ENCODE results near the gene FAM53A.

Gene FAM53A

GRCh38 chr4:1660948-1661677, 23.0 kb downstream of the FAM53A start:
- no peak for DNase-seq (ENCODE audit: low read depth in 3 of 3)

GRCh38 chr4:1659104-1660043, 24.7 kb downstream of the FAM53A start:
- no peak for DNase-seq (ENCODE audit: low read depth in 3 of 3)

DNA sequence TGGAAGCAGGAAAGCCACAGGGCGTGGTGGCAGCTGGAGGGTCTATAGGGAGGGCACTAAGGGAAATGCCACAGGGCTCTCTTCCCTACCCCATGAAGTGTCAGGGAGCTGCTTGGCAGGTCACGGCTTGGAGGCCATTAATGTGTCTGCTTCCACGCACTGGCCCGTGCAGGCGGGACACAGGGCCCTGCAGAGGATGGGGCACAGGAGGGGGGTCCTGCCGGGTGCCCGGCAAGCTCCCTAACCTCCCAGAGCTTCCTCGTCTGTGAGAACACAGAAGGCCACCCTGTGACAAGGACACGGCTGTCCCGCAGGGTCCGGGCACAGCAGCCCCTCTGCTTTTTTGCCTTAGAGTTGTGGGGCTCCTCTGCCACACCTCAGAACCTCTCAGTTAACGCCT, 25.5 kb downstream of the FAM53A start:
- no peak for DNase-seq (ENCODE audit: low read depth in 3 of 3)

GRCh38 chr4:1658146-1658545, 26.0 kb downstream of the FAM53A start:
- DNase-seq (ENCODE audit: low read depth in 3 of 3), result no peak

GRCh38 chr4:1656986-1657385, 27.1 kb downstream of the FAM53A start:
- DNase-seq (ENCODE audit: low read depth in 3 of 3), result no peak

DNA sequence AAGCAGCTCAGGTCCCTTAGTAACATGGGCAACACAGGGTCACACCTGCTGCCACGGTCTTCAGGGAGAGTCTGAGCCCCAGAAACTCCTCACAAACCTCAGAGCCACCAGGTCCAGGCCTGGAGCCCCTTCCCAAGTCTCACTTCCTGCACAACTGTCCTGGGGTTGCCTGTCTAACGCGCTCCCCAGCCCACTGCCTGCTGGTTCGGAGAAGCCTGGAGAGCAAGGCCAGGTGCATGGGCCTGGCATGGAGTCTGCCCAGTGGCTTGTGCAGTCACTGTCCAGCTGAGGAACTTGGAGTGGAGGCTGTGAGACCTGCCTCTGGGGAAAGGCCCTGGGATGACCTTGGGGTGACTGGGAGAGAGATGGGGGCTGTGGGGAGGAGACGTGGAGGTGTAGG, 28.0 kb downstream of the FAM53A start:
- DNase-seq (ENCODE audit: low read depth in 3 of 3), result no peak

GRCh38 chr4:1655676-1656075, 28.4 kb downstream of the FAM53A start:
- DNase-seq (ENCODE audit: low read depth in 3 of 3), result no peak

GRCh38 chr4:1655081-1655480, 29.0 kb downstream of the FAM53A start:
- no peak for DNase-seq (ENCODE audit: low read depth in 3 of 3)

GRCh38 chr4:1654216-1654955, 29.7 kb downstream of the FAM53A start:
- DNase-seq (ENCODE audit: low read depth in 3 of 3), result no peak

DNA sequence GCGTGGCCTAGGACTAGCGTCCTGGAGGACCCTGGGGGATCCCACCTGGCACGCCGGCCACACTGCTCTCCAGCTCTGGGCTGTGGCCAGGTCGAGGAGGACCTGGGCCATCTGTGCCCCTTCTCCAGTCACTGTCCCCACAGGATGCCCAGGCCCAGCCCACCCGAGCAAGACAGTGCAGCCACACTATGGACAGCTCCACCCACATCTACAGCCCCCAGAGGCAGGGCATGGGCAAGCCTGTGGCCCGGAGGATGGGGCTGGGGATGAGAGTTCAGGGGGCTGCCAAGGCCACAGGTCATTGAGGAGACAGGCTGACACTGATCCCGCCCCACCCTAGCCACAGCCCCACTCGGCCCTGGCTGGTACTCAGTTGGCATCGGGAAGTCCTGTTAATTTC, 30.3 kb downstream of the FAM53A start:
- DNase-seq (ENCODE audit: low read depth in 3 of 3), result no peak

DNA sequence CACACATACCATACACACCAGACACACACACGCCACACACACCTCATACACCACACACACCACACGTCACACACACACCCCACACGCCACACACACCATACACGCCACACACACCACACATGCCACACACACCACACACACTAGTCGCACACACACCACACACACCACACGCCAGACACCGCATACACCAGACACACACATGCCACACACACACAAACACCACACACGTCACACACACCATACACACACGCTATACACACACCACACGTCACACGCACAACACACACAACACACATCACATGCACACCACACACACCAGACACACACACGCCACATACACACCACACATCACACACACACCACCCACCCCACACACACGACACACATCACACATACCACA, 32.0 kb downstream of the FAM53A start:
- no peak for DNase-seq (ENCODE audit: low read depth in 3 of 3)

- DNase-seq (ENCODE audit: low read depth in 3 of 3), result no peak
These were observed 32.5 kb downstream of the FAM53A start for GRCh38 chr4:1651609-1652008.

DNA sequence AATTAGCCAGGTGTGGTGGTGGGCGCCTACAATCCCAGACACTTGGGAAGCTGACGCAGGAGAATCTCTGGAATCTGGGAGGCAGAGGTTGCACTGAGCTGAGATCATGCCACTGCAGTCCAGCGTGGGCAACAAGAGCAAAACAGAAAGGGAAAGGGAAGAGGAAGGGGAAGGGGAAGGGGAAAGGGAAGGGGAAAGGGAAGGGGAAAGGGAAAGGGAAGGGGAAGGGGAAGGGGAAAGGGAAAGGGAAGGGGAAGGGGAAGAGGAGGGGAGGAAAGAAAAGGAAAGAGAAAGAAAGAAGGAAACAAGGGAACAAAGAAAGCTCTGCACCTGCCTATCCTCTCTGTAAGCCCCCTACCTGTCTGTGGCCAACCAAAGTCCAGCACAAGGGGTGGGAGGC, 35.2 kb downstream of the FAM53A start:
- no peak for DNase-seq (ENCODE audit: low read depth in 3 of 3)

DNA sequence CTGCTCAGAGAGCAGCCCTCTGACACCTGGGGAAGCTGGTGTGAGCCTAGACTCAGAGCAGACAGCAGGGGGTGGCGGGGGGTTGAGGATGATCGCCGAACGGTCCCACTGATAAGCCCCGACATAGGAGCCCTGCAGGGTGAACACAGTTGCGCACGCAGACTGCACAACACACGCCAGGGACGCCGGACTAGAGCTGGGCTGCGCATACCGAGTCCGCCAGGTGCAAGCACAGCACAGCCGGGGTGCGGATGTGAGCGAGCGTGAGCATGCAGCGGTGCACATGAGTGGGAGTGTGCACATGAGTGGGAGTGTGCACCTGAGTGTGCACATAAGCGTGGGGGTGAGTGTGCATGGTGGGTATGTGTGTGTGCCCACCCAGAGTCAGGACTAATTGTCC, 36.7 kb downstream of the FAM53A start:
- DNase-seq (ENCODE audit: low read depth in 3 of 3), result no peak

DNA sequence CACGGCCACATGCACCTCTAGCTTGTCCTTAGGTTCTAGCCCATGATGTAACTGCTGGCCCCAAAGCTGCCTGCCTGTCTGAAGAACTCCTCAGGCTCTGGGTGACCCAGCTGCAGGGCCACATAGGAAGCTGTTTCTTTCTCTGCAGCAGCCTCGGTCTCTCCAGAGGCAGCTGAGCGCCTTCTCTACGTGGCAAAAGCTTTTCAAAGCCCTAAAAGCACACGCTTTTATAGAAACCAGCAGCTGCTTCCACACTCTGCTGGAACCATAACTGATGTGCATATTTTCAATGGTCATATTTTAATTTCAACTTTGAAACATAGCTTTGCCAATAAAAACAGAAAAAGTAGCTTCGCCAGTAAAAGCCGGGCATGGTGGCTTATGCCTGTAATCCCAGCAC, 37.4 kb downstream of the FAM53A start:
- no peak for DNase-seq (ENCODE audit: low read depth in 3 of 3)

GRCh38 chr4:1644891-1645657, 39.0 kb downstream of the FAM53A start:
- DNase-seq (ENCODE audit: low read depth in 3 of 3), result no peak

DNA sequence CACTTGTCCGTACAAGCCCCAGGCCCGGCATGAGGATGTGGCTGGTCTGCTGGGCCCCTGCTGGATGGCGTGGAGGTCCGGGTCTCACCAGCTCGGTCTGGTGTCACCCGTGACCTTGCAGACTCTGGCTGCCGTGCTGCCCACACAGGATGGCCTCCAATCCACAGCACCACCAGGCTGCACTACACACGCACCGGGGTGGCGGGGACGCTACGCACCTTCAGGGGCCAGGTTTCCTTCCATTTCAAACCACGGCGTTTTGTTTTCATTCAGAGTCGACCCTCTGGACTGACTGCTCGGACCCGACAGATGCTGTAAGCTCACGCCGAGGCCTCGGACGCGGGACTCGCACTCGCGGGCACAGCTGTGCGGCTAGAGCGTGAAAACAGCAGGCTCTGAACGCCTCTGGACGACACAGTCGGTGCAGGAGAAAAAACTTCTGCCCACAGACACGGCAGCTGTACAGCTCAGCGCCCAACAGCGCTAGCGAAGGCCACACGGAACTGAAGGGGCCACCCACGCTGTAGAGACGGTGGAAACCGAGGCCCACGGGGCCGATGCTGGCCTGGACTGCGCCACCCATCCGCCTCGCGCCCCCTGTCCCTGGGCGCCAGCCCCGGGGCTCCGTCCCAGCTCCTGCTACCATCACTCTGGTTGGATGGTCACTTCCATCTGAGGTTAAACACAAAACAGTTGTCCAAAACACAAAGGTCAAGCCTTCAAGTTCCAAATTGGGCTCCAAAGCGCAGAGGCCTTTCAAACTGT, 40.0 kb downstream of the FAM53A start:
- DNase-seq (ENCODE audit: low read depth in 3 of 3), result no peak

DNA sequence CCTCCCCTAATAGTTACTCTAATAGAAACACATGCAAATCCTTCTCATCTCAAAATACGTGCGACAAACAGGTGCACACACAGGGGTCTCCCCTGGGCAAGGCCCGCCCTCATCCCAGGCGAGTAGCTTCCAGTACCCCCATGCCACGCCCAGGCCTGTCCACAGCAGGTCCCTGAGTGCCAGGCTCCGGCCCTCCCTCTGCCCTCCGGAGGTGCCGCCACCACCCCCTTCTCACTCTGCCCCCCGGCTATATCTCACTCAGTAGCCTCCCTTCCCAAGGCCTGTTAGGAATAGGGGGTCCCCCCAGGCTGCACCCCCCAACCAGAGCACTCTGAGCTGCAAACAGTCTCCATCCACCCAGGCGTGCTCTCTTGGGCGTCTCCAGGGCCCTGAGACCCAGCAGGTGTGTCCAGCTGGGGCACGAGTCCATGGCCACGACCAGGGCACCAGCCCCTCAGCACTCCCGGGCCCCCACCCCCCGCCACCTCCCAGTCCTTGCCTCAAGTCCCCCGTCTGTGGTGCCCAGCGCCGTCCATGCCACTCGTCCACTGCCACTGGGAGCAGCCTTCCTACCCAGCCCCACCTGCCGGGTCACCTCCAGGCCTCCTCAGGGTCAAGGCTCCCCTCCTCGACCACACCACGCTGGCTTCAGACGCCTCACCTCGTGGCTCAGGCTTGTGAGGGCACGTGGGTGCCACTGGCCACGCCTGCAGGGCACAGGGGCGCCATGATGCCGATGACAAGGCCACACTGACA, 41.7 kb downstream of the FAM53A start:
- DNase-seq (ENCODE audit: low read depth in 3 of 3), result no peak

DNA sequence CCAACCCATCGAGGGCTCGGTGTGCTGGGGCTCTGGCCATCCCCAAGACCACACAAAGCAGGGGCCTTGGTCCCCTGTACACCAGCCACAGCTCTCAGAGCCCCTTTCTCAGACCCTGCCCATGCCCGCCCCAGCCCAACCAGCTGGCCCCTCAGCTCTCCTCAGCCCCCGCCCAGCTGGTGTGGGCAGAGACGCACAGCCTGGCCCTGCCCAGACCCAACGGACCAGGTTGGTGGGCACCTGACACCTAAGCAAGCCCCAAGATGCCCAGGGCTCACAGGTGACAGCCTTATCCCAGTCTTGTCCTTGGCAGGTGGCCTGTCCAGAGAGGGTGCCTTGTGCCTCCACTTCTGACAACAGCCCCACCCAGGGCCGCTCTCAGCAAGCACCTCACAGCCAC, 42.4 kb downstream of the FAM53A start:
- no peak for DNase-seq (ENCODE audit: low read depth in 3 of 3)

All from stimulated activated CD4-positive, alpha-beta T cell treated with anti-CD3 and anti-CD28 coated beads, TNF-alpha, amount 100 ng/mL, for 24 hours (primary cell).